GM12878 (cell line): ENCODE data around the gene CLEC2L. TPM values are rescaled to one million over a fixed set of nuclear protein-coding genes. Genes with fewer than 3 reads are reported as not detected.

Experiments used
- BACH1 ChIP-seq: fragments of 450-650 bp; IDR thresholded peaks from 2 replicates; pipeline ENCODE4 v1.6.1; 2017; ENCODE audit warnings: mild to moderate bottlenecking, borderline replicate concordance
- CBFB ChIP-seq: IDR thresholded peaks from 2 replicates; pipeline ENCODE4 v1.6.1; 2016; ENCODE audit warnings: antibody characterized with exemption, low read depth
- DPF2 ChIP-seq: fragments of 450-650 bp; IDR thresholded peaks from 2 replicates; pipeline ENCODE4 v1.6.1; 2017; ENCODE audit warnings: mild to moderate bottlenecking
- IRF4 ChIP-seq: IDR thresholded peaks from 2 replicates; pipeline ENCODE4 v1.6.1; 2011; ENCODE audit warnings: low read depth, low read length
- TARDBP ChIP-seq: IDR thresholded peaks from 2 replicates; pipeline ENCODE4 v1.6.1; 2016; ENCODE audit warnings: borderline replicate concordance
- TCF3 ChIP-seq: IDR thresholded peaks from 2 replicates; pipeline ENCODE4 v1.6.1; 2012; ENCODE audit warnings: low read depth, mild to moderate bottlenecking, low read length, borderline replicate concordance; ENCODE audit not compliant: insufficient read depth
- polyA plus RNA-seq, 11 experiments: library from polyadenylated mRNA; depleted of rRNA in 4 of 11; unstranded in 6 of 11; stranded (reverse) in 5 of 11; fragments of >200 nt; fragmentation: Nextera tagmentation in 4 of 11; fragmentation: Illumina TruSeq in 1 of 11; extraction: Ambion mirVana in 4 of 11; extraction: Trizol in 1 of 11; gene quantifications; 1 replicate in 1 of 11; 2 replicates in 10 of 11; pipeline versions ENCODE4 v1.2.1 to v1.2.3, GENCODE V29; 2011 to 2016; ENCODE audit warnings: inconsistent platforms in 2 of 11, missing spikeins in 2 of 11, low read depth in 1 of 11
- total RNA-seq, 4 experiments: library from RNA; depleted of rRNA in 3 of 4; stranded (reverse); fragments of >200 nt in 3 of 4; fragmentation: Illumina TruSeq in 1 of 4; extraction: Trizol in 1 of 4; gene quantifications; 2 replicates each; pipeline versions ENCODE4 v1.2.1 to v1.2.3, GENCODE V29; 2013 to 2021
- TF ChIP-seq, protein P1 (sequence below): fragments of 450-650 bp; IDR thresholded peaks from 2 replicates; pipeline ENCODE4 v1.6.1; 2016; ENCODE audit warnings: mild to moderate bottlenecking
- TF ChIP-seq, protein P2 (sequence below): fragments of 450-650 bp; formaldehyde crosslinking; IDR thresholded peaks from 2 replicates; pipeline ENCODE4 v1.4.0; 2022; ENCODE audit warnings: mild to moderate bottlenecking, moderate library complexity
- TF ChIP-seq, protein P3 (sequence below): fragments of 450-650 bp; IDR thresholded peaks from 2 replicates; pipeline ENCODE4 v1.6.1; 2016; ENCODE audit warnings: mild to moderate bottlenecking, moderate library complexity, borderline replicate concordance

Gene CLEC2L
- total and polyA plus RNA-seq, 10 of the 15 experiments (the other 5 are each of a cell fraction or from before 2014, with no cell fraction given), result not detected

DNA sequence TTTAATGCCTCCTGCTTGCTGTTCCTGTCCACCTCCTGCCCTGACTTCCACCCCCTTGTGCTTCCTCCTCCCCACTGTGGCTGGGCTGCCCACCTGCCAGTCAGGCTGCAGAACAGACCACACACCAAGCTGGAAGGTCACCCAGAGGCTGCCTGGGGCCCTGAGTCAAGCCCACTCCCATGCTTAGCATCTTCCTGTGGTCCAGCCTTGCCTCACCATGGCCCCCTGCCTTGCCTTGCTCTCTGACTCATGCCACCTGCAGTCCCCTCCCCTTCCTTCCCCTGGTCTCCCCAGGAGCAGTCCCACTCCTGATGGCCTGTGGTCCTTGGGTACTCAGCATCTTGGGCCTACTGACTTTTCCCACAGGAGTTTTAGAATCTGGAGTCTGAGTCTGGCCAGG is 2.3 kb downstream of the CLEC2L start (continued):
- TF ChIP-seq TCF3, result no peak
- TF ChIP-seq IRF4, result no peak
- no peak for TF ChIP-seq TARDBP
- TF ChIP-seq, protein P1, sequence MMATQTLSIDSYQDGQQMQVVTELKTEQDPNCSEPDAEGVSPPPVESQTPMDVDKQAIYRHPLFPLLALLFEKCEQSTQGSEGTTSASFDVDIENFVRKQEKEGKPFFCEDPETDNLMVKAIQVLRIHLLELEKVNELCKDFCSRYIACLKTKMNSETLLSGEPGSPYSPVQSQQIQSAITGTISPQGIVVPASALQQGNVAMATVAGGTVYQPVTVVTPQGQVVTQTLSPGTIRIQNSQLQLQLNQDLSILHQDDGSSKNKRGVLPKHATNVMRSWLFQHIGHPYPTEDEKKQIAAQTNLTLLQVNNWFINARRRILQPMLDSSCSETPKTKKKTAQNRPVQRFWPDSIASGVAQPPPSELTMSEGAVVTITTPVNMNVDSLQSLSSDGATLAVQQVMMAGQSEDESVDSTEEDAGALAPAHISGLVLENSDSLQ, result no peak
- TF ChIP-seq BACH1, result no peak
- no peak for TF ChIP-seq DPF2
- no peak for TF ChIP-seq CBFB
- TF ChIP-seq, protein P2, sequence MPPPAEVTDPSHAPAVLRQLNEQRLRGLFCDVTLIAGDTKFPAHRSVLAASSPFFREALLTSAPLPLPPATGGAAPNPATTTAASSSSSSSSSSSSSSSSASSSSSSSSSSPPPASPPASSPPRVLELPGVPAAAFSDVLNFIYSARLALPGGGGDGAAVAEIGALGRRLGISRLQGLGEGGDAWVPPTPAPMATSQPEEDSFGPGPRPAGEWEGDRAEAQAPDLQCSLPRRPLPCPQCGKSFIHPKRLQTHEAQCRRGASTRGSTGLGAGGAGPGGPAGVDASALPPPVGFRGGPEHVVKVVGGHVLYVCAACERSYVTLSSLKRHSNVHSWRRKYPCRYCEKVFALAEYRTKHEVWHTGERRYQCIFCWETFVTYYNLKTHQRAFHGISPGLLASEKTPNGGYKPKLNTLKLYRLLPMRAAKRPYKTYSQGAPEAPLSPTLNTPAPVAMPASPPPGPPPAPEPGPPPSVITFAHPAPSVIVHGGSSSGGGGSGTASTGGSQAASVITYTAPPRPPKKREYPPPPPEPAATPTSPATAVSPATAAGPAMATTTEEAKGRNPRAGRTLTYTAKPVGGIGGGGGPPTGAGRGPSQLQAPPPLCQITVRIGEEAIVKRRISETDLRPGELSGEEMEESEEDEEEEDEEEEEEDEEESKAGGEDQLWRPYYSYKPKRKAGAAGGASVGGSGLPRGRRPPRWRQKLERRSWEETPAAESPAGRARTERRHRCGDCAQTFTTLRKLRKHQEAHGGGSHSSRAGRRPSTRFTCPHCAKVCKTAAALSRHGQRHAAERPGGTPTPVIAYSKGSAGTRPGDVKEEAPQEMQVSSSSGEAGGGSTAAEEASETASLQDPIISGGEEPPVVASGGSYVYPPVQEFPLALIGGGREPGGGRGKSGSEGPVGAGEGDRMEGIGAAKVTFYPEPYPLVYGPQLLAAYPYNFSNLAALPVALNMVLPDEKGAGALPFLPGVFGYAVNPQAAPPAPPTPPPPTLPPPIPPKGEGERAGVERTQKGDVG (CRISPR knock-in tag), result no peak
- TF ChIP-seq, protein P3, sequence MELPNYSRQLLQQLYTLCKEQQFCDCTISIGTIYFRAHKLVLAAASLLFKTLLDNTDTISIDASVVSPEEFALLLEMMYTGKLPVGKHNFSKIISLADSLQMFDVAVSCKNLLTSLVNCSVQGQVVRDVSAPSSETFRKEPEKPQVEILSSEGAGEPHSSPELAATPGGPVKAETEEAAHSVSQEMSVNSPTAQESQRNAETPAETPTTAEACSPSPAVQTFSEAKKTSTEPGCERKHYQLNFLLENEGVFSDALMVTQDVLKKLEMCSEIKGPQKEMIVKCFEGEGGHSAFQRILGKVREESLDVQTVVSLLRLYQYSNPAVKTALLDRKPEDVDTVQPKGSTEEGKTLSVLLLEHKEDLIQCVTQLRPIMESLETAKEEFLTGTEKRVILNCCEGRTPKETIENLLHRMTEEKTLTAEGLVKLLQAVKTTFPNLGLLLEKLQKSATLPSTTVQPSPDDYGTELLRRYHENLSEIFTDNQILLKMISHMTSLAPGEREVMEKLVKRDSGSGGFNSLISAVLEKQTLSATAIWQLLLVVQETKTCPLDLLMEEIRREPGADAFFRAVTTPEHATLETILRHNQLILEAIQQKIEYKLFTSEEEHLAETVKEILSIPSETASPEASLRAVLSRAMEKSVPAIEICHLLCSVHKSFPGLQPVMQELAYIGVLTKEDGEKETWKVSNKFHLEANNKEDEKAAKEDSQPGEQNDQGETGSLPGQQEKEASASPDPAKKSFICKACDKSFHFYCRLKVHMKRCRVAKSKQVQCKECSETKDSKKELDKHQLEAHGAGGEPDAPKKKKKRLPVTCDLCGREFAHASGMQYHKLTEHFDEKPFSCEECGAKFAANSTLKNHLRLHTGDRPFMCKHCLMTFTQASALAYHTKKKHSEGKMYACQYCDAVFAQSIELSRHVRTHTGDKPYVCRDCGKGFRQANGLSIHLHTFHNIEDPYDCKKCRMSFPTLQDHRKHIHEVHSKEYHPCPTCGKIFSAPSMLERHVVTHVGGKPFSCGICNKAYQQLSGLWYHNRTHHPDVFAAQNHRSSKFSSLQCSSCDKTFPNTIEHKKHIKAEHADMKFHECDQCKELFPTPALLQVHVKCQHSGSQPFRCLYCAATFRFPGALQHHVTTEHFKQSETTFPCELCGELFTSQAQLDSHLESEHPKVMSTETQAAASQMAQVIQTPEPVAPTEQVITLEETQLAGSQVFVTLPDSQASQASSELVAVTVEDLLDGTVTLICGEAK, result no peak
